Cardiac muscle cell (in vitro differentiated cells and primary cell): ENCODE measurements around the gene MYO5B. TPM values are rescaled to one million over a fixed set of nuclear protein-coding genes. Genes with fewer than 3 reads are reported as not detected.

Source experiments
- DNase-seq, 2 donors: peaks; one replicate each; pipeline versions ENCODE4 v3.0.0 to v3.0.0-alpha.2; 2010 to 2017; ENCODE audit warnings: low read depth in 1 of 2, low spot score in 1 of 2
- H3K27ac ChIP-seq: fragments of 200-600 bp; sonication (generic); 2 replicates; pipeline ENCODE4 v1.5.1; 2016
- H3K27me3 ChIP-seq: fragments of 200-600 bp; sonication (generic); 2 replicates; pipeline ENCODE4 v1.6.0; 2016; ENCODE audit warnings: control low read depth
- H3K36me3 ChIP-seq: fragments of 200-600 bp; sonication (generic); 2 replicates; pipeline ENCODE4 v1.5.1; 2016; ENCODE audit warnings: control low read depth
- H3K4me1 ChIP-seq: fragments of 200-600 bp; sonication (generic); 2 replicates; pipeline ENCODE4 v1.8.1; 2017; ENCODE audit warnings: low read depth, mild to moderate bottlenecking, mixed run types
- H3K4me3 ChIP-seq: fragments of 200-600 bp; sonication (generic); 2 replicates; pipeline ENCODE4 v1.5.1; 2016; ENCODE audit warnings: mild to moderate bottlenecking
- H3K9me3 ChIP-seq: fragments of 200-600 bp; sonication (generic); 2 replicates; pipeline ENCODE4 v1.5.1; 2017; ENCODE audit warnings: low read depth, mild to moderate bottlenecking, control low read depth
- polyA plus RNA-seq: library from polyadenylated mRNA; unstranded; fragments of >200 nt; fragmentation: Nextera tagmentation; extraction: Ambion mirVana; gene quantifications from 2 replicates; pipeline ENCODE4 v1.2.1, GENCODE V29; 2016
- total RNA-seq: library from RNA; depleted of rRNA; stranded (reverse); fragments of >200 nt; gene quantifications from 2 replicates; pipeline ENCODE4 v1.2.3, GENCODE V29; 2016
- TF ChIP-seq, protein P1 (sequence below): IDR thresholded peaks from 2 replicates; pipeline ENCODE4 v1.5.1; 2012; ENCODE audit warnings: low read depth, mild to moderate bottlenecking, low read length

MYO5B gene
- total and polyA plus RNA-seq, 2 experiments from 2014 or later = 3.0 to 16.7 TPM

DNA sequence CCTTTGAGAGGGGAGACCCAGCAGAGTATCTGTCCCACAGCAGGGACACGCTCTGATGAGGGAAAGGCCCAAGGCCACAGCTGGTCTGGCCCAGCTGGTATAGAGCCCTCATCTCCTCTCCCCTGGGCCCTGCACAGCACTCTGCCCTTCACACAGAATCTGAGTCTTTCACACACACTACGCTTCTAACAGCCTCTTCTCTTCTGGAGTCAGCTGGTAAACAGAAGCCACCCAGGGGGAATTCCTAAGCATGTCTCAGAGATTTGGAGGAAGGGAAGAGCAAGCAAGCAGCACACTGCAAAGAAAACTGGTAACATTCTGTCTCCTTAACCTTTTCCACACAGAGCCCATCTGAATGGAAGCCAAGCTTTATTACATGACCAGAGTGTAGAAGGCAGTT is 260.5 kb downstream of the MYO5B start:
- Histone ChIP-seq H3K4me1 (no peaks in the 10 kb centered on the region), H3K27ac (no peak overlapping the region), H3K9me3 (no peaks in the 10 kb centered on the region), H3K27me3 (no peaks in the 10 kb centered on the region), H3K4me3 (no peak overlapping the region), H3K36me3 (no peaks in the 10 kb centered on the region)
- TF ChIP-seq, protein P1, sequence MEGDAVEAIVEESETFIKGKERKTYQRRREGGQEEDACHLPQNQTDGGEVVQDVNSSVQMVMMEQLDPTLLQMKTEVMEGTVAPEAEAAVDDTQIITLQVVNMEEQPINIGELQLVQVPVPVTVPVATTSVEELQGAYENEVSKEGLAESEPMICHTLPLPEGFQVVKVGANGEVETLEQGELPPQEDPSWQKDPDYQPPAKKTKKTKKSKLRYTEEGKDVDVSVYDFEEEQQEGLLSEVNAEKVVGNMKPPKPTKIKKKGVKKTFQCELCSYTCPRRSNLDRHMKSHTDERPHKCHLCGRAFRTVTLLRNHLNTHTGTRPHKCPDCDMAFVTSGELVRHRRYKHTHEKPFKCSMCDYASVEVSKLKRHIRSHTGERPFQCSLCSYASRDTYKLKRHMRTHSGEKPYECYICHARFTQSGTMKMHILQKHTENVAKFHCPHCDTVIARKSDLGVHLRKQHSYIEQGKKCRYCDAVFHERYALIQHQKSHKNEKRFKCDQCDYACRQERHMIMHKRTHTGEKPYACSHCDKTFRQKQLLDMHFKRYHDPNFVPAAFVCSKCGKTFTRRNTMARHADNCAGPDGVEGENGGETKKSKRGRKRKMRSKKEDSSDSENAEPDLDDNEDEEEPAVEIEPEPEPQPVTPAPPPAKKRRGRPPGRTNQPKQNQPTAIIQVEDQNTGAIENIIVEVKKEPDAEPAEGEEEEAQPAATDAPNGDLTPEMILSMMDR = no peak
- DNase-seq = peak in 1 of 2 donors; percentile 39

DNA sequence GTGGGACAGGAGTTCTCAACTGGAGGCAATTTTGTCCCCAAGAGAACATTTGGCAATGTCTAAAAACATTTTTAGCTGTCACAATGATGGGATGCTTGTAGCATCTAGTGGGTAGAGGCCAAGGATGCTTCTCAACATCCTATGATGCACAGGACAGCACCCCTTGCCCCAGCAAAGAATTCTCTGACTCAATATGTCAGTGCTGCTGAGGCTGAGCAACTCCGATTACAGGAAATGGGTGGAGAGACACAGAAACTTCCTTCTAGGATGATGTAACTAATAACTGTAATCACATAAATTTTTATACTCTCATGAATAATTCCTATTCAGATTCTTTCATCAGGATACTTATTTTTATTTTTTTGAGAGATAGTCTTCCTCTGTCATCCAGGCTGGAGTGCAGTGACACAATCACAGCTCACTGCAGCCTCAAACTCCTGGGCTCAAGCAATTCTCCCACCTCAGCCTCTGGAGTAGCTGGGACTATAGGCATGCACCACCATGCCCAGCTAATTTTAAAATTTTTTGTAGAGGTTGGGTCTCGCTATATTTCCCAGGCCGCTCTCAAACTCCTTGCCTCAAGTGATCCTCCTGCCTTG is 261.3 kb downstream of the MYO5B start:
- DNase-seq = peak in 1 of 2 donors; percentile 67
- H3K4me3 ChIP-seq = no peak overlapping the region
- H3K27ac ChIP-seq = no peak overlapping the region
- H3K27me3 ChIP-seq = no peaks in the 10 kb centered on the region
- no peaks in the 10 kb centered on the region for H3K9me3 ChIP-seq
- no peaks in the 10 kb centered on the region for H3K4me1 ChIP-seq
- no peaks in the 10 kb centered on the region for H3K36me3 ChIP-seq
- TF ChIP-seq, protein P1 = no peak

DNA sequence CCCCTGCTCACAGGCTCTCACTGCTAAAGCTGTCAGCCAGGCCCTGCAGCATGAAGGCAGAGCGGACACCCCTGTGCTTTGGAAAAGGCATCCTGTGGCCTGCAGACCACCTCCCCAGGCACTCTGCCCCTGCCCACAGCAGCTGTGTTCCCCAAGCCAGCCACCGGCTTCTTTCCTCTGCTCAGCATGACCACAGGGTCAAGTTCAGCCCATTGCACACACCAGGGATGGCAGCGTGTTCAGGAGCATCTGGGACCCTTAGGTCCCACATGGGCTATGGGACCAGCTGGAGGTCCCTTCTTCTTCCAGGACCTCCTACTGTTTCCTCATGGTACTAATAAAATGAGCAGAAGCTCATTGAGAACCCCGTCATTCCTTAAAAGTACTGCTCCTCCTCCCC is 263.2 kb downstream of the MYO5B start:
- H3K36me3 ChIP-seq = no peaks in the 10 kb centered on the region
- H3K9me3 ChIP-seq = no peaks in the 10 kb centered on the region
- DNase-seq = no peak
- no peaks in the 10 kb centered on the region for H3K27me3 ChIP-seq
- H3K27ac ChIP-seq = no peak overlapping the region
- H3K4me3 ChIP-seq = no peak overlapping the region
- TF ChIP-seq, protein P1 = no peak
- no peaks in the 10 kb centered on the region for H3K4me1 ChIP-seq

DNA sequence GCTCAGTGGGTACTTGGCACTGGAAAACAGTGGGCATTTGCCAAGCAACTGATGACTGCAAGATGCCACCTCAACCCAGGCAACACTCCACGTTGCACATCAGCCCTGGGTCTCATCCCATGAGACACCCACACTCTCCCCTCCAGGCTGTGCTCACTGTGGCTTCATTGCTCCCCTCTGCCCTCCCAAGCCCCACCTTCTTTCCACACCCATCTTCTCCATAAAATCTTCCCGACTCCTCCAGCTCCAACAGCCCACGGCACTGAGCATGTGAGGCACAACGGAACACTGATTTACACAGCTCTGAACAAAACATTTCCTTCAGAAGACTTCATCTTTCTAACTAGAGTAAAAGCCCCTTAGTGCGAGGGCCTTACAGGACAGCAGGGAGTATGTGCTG is 263.8 kb downstream of the MYO5B start:
- no peak overlapping the region for H3K4me3 ChIP-seq
- DNase-seq = no peak
- H3K36me3 ChIP-seq = no peaks in the 10 kb centered on the region
- TF ChIP-seq, protein P1 = no peak
- no peak overlapping the region for H3K27ac ChIP-seq
- H3K4me1 ChIP-seq = no peaks in the 10 kb centered on the region
- H3K9me3 ChIP-seq = no peaks in the 10 kb centered on the region
- H3K27me3 ChIP-seq = no peaks in the 10 kb centered on the region

DNA sequence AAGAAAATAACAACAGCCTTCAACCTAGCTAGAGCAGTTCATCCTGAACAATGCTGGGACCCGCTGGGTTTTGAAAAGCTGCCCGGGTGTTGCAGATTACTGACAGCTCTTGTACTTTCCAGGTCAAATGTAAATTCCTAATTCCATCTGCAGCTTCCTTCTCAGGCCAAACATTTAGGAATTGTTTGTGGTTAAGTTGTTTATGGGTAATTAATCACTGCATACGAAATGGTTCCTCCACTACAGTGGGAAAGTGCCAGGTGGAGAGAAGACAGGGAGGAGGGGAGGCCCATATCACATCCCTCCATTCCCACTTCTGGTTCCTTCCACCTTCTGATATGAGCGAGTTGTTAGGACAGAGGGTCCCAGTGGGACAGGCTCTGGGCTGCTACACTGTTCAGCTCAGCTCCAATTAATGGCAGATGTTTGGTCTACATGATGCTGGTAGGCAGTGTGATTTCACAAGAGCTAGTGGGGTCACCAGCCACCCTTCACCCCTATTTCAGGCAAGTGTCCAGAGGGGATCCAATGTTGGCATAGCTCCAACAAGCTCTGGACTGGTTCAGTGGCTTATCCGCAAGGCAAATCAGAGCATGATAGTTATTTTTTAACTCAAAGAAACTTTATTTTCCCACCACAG is 268.7 kb downstream of the MYO5B start:
- Histone ChIP-seq H3K27me3 (no peaks in the 10 kb centered on the region), H3K27ac (no peak overlapping the region), H3K4me1 (no peaks in the 10 kb centered on the region), H3K9me3 (no peaks in the 10 kb centered on the region), H3K4me3 (no peak overlapping the region), H3K36me3 (no peaks in the 10 kb centered on the region)
- DNase-seq = no peak
- TF ChIP-seq, protein P1 = no peak
